Hypothalamus (tissue), 51 donors: ENCODE data around the gene GSTM4.
"Not testable (repeated sequence)": the region's sequence is repeated elsewhere in the genome, so short reads cannot be mapped to it uniquely, and the experiment has no call there.

ENCODE experiments used
- DNase-seq, 51 donors: peaks; one replicate each; lab custom pipeline; 2025; lab: John Stamatoyannopoulos, UW

GSTM4 gene

DNA sequence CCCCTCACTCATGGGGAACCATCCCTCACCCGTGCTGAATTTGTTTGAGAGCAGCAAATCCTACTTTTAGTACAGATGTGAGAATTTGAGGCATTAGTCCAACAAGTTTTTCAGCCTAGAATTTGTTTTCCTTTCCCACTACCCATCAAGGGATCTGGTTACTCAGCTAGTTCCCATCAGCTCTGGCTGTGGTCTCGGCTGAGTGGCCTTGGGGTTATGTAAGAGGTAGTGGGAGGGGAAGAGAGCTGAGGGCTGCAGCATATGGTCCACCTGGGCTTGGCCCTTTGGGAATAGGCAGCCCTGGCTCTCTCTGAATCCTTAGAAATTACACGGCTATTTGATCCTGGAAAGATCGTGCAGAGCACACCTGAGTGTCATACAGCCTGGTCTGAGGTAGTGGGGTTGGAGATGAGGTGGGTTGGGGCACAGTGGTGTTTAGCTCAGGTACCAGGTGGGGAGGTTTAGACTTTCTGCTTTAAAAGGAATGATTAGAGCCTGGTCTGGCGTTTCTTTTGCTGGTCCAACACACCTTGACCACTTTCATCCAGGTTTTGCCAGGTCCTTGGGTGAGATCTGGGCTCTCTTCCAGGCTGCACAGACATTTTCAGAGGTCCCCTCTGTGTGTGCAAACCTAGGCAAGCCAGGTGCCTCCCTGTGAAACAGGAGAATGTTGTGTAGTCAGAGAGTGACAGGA, 4.2 kb downstream of the GSTM4 start:
- no peak for DNase-seq

DNA sequence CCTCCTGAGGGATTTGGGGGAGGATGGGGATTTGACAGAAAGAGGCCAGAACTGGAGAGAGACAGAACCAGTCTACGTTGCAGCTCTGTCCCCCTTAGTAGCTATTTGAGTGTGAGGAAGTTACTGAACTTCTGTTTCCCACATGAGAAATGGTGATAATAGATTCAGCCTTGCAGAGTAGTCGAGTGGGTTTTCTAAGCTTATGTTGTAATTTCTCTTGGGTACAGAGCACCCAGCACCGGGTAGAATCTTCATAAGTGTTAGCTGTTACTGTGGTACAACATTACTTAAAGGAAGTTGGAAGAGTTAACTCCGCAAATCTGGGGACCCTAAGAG, 4.8 kb downstream of the GSTM4 start:
- not testable (repeated sequence) for DNase-seq

DNA sequence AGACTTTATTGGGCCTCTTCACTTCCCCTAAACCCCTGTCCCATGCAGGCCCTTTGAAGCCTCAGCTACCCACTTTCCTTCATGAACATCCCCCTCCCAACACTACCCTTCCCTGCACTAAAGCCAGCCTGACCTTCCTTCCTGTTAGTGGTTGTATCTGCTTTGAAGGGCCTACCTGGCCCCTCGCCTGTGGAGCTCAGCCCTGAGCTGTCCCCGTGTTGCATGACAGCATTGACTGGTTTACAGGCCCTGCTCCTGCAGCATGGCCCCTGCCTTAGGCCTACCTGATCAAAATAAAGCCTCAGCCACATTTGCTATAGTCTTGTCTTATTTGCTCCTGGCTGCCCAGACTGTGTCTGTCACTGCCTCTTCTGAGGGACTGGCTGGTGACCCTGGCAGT, 5.5 kb downstream of the GSTM4 start:
- DNase-seq: no peak

DNA sequence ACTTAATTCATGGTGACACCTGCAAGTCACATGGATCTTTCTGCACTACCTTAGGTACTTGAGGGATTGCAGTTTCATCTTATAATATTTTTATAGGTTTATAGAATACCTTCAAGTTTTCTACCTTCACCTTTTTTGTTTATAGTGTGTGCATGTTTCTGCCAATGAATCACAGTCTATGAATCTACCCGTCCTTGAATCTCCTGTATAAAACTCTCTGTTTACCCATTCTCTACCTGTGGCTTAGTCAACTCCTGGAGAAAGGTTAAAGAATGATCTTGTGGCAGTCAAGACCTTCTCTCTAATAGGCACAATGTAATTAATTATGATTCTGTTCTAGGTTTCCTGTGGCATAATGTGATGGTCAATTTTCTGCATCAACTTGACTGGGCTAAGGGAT, 8.8 kb downstream of the GSTM4 start:
- DNase-seq: no peak

DNA sequence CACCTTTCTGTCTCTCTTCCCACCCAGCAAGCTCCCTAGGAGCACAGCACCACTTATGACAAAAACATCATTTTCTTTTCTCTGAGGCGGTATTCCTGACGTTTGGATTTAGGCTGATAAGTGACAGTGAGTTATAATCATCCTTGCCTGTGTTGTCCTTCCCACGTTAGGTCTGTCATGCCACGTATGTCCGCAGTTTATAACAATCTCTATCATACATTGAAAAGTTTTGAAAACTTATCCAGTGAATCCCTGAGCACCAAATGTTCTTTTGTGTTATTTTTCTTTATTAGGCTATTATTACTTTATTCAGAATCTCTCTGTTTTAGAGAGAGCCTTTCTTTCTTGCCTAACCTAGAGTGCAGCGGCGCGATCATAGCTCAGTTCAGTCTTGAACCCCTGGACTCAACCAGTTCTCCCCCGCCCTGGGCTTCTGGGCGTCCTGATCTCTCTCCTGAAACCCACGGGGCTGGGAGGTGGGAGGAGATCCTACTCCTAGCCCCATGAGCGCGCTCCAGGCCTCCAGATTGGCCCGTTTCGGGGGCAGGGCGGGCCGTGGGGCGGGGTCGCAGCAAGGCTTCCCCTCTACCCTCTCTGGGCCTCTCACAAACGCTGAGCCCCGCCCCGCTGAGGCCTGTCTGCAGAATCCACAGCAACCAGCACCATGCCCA, 11.7 kb downstream of the GSTM4 start, which contains the start of gene GSTM2:
Gene GSTM2 (plus strand): TSS at position 606 of the 671 bp plus-strand sequence. CDS start 59 bp downstream, at position 665.
- peak in 49 of 51 donors; percentile 25 to 92 (median 80) for DNase-seq

DNA sequence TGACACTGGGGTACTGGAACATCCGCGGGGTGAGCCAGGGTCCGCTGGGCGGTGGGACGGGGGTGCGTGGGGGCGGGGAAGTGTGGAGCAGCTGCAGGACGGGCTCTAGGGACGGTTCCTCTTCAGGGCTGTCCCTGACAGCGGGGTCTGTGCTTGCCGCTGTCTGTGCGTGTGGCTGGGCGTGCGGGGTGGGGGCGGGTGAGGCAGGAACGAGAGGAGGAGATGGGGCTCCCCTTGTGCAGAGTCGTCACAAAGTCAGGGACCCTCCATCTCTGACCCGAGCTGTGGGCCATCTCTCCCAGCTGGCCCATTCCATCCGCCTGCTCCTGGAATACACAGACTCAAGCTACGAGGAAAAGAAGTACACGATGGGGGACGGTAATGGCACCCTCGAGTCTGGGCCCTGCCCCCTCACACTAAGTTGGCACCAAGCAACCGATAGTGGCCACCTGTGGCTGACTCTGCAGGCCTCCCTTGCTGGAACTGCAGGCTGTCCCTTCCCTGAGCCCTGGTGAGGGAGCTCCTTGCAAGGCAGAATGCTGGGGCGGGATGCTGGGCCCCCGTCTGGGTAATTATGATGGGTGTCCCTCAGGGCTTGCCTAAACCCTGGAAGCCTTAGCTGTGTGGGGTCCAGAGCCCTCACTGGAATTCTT, 12.3 kb downstream of the GSTM4 start:
- peak in 1 of 51 donors; percentile 45 for DNase-seq

DNA sequence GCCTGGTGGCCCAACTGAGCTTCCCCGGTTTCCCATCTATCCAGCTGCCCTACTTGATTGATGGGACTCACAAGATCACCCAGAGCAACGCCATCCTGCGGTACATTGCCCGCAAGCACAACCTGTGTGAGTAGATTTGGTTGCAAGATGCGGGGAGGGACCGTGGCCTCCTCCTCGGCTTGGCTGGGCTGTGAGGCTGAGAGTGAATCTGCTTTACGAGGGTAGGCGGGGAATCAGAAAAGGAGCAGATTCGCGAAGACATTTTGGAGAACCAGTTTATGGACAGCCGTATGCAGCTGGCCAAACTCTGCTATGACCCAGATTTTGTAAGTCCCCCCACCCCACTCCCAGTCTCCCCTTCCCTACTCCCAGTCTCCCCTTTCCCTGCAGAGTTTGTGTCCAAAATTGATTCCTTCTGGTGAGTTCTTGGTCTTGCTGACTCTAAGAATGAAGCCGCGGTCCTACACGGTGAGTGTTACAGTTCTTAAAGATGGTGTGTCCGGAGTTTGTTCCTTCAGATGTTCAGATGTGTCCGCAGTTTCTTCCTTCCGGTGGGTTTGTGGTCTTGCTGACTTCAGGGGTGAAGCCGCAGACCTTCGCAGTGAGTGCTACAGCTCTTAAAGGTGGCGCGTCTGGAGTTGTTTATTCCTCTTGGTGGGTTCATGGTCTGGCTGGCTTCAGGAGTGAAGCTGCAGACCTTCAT, 13.5 kb downstream of the GSTM4 start:
- DNase-seq: no peak

DNA sequence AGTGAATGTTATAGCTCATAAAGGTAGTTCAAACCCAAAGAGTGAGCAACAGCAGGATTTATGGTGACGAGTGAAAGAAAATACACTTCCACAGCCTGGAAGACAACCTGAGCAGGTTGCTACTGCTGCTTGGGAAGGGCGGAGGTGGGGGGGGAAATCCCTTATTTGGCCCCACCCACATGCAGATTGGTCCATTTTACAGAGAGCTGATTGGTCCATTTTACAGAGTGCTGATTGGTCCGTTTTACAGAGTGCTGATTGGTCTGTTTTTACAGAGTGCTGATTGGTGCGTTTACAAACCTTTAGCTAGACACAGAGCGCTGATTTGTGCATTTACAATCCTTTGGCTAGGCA, 14.0 kb downstream of the GSTM4 start:
- not testable (repeated sequence) for DNase-seq

DNA sequence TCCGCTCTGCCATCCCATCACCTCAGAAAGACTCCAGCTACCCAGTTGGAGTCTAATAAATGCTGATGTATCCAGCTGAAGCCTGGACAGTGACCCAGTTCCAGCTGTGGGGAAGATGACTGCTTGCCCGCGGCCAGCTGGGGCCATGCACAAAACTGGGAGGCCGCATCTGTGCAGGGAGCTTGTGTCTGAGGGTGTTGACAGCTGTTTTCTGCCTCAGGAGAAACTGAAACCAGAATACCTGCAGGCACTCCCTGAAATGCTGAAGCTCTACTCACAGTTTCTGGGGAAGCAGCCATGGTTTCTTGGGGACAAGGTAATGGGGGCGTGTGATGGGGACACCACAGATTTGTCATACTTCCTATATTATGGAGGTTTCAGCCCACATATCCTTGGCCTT, 15.2 kb downstream of the GSTM4 start:
- DNase-seq: no peak

DNA sequence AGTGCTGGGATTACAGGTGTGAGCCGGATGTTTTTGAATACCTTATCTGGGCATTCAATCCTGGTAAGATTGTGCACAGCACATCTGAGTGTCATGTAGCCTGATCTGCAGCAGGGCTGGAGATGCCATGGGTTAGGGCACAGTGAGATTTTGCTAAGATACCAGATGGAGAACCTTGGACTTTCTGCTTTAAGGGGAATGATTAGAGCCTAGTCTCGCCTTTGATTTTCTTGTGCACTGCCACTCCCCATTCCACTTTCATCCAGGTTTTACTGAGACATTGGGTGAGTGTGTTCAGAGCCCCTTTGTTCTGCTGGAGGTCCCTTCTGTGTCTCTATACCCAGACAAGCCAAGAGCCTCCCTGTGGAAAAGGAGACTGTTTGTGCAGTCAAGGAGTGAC, 18.0 kb downstream of the GSTM4 start:
- not testable (repeated sequence) for DNase-seq

DNA sequence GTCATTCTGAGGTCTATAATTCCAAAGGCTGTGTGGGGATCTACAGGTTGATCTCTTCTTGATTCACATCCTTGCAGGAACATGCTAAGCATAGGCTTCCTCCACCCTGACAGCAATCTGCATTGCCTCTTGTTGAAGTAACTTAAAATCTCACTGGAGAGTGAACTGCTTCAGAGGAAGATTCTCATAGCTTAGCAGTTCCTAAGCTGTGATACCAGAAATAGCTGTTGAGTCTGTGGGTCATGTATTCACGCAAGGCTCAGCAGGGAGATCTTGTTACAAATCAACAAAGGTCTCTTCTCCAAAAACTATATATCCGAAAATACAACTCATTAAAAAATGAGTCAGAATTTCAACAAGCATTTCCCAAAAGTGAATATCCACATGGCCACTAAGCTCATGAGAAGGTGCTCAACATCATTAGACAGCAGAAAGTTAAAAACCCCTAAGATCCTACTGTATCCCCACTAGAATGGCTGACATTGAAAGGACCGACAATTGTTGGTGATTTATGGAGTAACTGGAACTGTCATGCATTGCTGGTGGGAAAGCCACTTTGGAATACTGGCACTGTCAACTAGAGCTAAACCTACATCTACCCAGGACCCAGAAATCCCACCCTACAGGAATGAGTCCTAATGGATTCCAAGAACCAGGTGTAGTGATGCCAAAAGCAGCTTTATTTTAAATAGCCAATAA, 20.9 kb downstream of the GSTM4 start:
- DNase-seq: not testable (repeated sequence)

DNA sequence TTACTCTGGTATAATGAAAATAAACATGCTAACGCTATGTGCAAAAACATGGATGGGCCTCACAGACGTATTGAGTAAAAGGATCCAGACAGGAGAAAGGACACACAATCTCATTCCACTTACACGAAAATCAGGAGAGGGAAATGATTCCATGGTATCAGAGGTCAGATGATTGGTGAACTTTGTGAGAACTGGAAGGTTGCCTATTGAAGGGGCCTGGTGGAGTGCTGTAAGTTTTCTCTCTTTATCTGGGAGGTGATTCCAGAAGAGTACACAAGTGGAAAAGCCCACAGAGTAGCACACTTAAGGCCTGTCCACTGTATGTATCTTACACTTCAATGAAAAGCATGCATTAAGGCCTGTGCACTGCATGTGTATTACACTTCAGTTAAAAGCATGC, 21.6 kb downstream of the GSTM4 start:
- no peak for DNase-seq

DNA sequence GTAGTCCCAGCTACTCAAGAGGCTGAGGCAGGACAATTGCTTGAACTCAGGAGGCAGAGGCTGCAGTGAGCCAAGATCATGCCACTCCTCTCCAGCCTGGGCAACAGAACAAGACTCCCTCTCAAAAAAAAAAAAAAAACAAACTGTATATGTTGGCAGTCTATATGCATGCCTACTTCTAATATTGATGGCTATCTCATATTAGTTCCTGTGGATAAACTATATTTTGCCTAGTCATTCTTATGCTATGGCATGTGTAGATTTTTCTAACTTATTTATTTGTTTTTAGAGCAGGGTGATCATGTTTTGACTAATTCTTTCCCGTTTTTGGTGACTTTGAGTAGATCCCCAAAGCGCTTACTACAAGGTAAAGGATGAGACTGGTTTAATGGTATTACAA, 22.7 kb downstream of the GSTM4 start:
- DNase-seq: not testable (repeated sequence)

DNA sequence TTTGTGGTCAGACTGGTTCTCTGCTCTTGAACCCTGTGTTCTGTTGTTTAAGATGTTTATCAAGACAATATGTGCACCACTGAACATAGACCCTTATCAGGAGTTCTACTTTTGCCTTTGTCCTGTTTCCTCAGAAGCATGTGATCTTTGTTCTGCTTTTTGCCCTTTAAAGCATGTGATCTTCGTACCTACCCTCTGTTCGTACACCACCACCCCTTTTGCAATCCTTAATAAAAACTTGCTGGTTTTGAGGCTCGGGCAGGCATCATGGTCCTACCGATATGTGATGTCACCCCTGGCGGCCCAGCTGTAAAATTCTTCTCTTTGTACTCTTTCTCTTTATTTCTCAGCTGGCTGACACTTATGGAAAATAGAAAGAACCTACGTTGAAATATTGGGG, 28.9 kb downstream of the GSTM4 start:
- DNase-seq: not testable (repeated sequence)

DNA sequence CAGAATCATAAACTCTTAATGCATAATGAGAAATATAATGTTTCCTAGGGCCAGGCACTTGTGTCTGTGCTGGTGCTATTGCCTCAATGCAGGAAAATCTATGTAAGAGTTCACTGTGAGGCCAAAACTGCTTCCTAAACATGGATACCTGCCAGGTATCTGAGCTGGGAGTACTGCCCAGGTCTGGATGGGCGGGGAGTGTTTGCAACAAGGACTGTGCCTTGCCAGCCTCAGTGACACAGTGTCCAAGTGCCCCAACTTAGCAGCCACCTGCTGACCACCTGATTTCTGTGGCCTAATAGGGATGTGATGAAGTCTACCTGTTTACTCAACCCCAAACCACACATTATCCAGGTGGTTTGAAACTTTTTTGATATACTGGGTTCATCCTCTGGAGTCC, 29.5 kb downstream of the GSTM4 start:
- not testable (repeated sequence) for DNase-seq

DNA sequence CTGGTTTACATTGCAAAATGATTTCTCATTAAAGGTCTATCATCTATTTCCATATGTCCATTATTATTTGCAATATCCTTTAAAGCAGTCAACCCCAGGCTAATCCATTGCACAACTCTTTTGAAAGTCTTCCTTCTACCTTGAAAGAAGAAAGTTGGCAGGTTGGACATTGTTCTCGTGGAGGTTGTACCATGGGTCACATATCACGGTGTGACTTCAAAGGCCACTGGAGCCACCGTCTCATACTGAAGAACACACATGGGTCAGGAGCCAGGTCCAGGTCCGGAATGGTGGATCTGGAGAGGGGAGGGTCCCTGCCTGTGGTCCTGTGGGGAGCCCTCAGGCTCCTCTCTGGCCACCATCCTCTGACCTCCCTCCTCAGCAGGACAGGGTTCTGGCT, 30.0 kb downstream of the GSTM4 start:
- DNase-seq: not testable (repeated sequence)

DNA sequence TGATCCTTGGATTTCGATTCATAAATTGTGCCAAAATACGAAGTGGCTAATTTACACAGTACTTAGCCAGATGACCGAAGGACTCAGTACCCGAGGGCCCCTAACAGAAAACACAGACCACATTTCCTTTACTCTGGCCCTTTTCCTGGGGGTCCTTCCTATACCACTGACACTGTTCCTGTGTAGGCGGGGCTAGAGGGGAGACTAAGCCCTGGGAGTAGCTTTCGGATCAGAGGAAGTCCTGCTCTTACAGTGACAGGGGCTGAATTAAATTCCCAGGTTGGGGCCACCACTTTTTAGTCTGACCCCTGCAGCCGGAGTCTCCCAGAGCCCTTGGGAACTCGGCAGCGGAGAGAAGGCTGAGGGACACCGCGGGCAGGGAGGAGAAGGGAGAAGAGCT, 31.2 kb downstream of the GSTM4 start:
- not testable (repeated sequence) for DNase-seq

DNA sequence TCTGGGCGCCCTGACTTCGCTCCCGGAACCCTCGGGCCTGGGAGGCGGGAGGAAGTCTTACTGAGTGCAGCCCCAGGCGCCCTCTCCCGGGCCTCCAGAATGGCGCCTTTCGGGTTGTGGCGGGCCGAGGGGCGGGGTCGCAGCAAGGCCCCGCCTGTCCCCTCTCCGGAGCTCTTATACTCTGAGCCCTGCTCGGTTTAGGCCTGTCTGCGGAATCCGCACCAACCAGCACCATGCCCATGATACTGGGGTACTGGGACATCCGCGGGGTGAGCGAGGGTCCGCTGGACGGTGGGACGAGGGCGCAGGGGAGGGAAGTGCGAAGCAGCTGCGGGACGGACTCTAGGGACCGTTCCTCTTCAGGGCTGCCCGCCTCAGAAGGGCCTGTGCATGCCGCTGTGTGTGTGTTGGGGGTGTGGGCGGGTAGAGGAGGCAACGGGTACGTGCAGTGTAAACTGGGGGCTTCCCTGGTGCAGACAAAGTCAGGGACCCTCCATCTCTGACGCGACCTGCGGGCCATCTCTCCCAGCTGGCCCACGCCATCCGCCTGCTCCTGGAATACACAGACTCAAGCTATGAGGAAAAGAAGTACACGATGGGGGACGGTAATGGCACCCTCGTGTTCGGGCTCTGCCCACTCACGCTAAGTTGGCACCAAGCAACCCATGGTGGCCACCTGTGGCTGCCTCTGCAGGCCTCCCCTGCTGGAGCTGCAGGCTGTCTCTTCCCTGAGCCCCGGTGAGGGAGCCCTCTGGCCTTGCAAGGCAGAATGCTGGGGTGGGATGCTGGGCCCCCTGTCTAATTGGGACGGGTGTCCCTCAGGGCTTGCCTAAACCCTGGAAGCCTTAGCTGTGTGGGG, 32.0 kb downstream of the GSTM4 start, which contains the start of gene GSTM1:
Gene GSTM1 (plus strand): TSS at position 177 of the 859 bp plus-strand sequence. CDS start 57 bp downstream, at position 234.
- peak in 14 of 51 donors; percentile 13 to 88 (median 55) for DNase-seq

DNA sequence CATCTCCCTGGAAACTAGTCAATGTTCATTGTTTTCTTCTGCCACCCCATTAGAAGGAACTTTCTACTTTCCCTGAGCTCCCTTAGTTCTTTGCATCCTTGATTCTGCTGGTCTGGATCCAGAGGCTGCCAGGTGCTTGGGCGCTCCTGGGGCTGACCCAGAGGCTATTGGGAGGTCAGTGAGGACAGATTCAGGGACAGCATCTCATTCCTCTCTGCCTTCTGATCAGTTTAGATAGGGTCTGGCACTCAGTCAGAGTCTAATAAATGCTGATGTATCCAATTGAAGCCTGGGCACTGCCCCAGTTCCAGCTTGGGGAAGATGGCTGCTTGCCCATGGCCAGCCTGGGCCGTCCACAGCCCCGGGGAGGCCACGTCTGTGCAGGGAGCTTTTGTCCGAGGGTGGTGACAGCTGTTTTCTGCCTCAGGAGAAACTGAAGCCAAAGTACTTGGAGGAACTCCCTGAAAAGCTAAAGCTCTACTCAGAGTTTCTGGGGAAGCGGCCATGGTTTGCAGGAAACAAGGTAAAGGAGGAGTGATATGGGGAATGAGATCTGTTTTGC, 34.0 kb downstream of the GSTM4 start:
- DNase-seq: peak in 6 of 51 donors; percentile 9 to 60 (median 18)
